GM19239 (cell line): ENCODE data around the gene TMPRSS3.

Experiments used
- DNase-seq: peaks from one replicate; pipeline ENCODE4 v3.0.0; 2011; ENCODE audit warnings: low spot score; ENCODE audit not compliant: insufficient read length
- FAIRE-seq: peaks from 2 replicates; lab custom pipeline; 2011; peaks lifted over from hg19 to GRCh38; lab: Jason Lieb, UNC

The TMPRSS3 gene

GRCh38 chr21:42375966-42376337, 19.9 kb downstream of the TMPRSS3 start:
- FAIRE-seq = no peak
- no peak for DNase-seq

- no peak for DNase-seq
- no peak for FAIRE-seq
Observed at GRCh38 chr21:42375506-42375905, 20.3 kb downstream of the TMPRSS3 start.

- FAIRE-seq (no peak), DNase-seq (no peak)
Observed at GRCh38 chr21:42374864-42375499, 20.9 kb downstream of the TMPRSS3 start.

- no peak for FAIRE-seq
- no peak for DNase-seq
Observed at GRCh38 chr21:42374457-42374856, 21.4 kb downstream of the TMPRSS3 start.

DNA sequence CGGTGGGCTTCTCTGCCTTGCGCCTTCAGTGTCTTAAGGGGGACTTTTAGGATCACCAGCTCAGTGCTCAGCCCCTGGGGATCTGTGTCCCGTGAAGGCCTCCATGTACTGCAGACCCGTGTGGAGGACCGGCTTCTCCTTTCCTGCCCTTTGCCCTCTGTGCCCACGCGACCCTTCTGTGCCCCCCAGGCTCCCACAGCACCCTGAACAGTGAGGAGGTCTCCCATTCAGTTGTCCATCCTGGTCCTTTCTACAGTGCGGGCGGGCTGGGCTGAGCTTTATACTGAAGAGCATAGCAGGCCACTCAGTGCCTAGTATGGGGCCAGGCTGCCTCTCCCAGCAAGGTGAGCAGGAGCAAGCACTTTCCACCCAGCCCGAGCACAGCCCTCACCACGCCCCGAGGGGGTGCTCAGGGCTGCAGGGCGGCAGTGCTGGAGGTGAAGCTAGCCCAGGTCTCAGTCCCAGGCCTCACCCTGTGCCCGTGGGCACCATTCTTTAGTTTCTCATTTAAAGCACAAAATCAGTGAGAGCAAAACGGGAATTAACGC, 21.9 kb downstream of the TMPRSS3 start:
- DNase-seq (no peak), FAIRE-seq (no peak)

GRCh38 chr21:42373196-42373907, 22.5 kb downstream of the TMPRSS3 start:
- DNase-seq = no peak
- FAIRE-seq = no peak

DNA sequence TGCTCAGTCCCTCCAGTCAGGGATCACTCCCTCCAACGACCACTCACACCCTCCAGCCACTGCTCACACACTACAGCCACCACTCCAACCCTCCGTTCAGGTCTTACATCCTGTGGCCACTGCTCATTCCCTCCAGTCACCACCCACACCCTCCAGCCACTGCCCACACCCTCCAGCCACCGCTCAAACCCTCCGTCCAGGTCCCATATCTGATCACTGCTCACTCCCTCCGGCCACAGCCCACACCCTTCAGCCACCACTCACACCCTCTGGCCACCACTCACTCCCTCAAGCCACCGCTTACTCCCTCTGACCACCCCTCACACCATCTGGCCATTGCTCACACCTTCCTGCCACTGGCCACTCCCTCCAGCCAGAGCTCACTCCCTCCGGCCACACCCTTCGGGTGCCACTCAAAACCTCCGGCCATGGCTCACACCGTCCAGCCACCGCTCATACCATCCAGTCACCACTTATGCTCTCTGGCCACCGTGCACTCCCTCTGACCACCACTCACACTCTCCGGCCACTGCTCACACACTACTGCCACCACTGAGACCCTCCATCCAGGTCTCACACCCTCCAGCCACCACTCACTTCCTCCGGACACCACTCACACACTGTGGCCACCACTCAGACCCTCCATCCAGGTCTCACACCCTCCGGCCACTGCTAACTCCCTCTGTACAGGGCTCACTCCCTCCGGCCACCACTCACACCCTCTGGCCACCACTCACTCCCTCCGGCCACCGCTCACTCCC, 24.8 kb downstream of the TMPRSS3 start:
- DNase-seq (no peak), FAIRE-seq (no peak)

- FAIRE-seq = no peak
- no peak for DNase-seq
Observed at GRCh38 chr21:42369821-42370220, 26.0 kb downstream of the TMPRSS3 start.

GRCh38 chr21:42367367-42368165, 28.3 kb downstream of the TMPRSS3 start:
- DNase-seq = no peak
- FAIRE-seq = no peak

DNA sequence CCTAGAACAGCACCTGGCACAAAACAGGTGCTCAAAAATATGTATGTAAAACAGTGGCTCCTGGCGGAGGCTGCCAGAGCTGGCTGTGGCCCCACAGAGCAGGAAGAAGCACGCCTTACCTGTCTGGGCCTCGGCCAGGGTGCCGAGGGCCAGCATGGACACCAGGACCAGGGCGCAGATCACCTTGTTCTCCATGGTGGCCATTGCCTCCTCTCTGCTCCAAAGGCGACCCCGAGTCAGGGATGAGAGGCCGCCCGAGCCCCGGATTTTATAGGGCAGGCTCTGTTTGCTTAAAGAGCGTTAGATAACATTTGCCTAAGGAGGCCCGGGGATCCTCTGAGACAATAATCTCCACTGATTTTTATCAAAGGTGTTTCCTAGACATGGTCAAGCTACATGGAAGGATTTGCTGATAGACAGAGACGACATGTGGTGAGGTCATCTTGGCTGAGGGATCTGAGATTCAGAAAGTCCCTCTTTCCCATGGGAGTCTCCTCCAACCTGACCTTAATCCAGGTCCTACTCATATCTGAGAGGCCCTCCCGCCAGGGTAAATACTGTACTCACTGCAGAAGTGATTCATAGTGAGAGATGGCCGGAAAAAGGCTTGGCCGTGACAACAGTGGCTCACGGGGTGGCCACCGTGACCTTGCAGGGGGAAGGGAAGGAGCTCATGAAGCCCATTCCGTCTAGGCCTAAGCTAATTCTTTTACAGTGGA, 29.4 kb downstream of the TMPRSS3 start, which contains the start of gene TFF1:
Gene TFF1 (minus strand): TSS at position 244 of the 719 bp plus-strand sequence. CDS start 40 bp downstream, at position 204.
- DNase-seq = no peak
- FAIRE-seq = no peak

GRCh38 chr21:42365770-42366169, 30.1 kb downstream of the TMPRSS3 start:
- FAIRE-seq (no peak), DNase-seq (no peak)

- DNase-seq = no peak
- FAIRE-seq = no peak
Observed at GRCh38 chr21:42364304-42364865, 31.5 kb downstream of the TMPRSS3 start.

DNA sequence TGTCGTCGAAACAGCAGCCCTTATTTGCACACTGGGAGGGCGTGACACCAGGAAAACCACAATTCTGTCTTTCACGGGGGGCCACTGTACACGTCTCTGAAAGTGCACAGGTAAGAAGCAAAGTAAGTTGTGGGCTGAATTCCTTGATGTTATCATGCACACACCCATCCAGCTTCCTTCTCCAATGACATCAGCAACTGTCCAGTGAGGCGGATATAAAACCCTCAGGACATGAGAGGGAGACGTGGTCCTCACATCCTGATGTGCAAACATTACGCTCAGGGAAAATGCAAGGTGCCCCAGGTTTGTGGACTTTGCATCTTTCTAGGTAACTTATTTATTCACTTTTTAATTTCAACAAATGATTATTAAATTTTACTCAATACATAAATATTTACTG, 32.5 kb downstream of the TMPRSS3 start:
- no peak for DNase-seq
- no peak for FAIRE-seq

- DNase-seq (no peak), FAIRE-seq (no peak)
Observed at GRCh38 chr21:42362700-42363099, 33.2 kb downstream of the TMPRSS3 start.

- FAIRE-seq (no peak), DNase-seq (no peak)
Observed at GRCh38 chr21:42362198-42362597, 33.7 kb downstream of the TMPRSS3 start.

GRCh38 chr21:42361286-42361685, 34.6 kb downstream of the TMPRSS3 start:
- DNase-seq = no peak
- no peak for FAIRE-seq

- no peak for DNase-seq
- FAIRE-seq = no peak
Observed at GRCh38 chr21:42360317-42360716, 35.5 kb downstream of the TMPRSS3 start.

- no peak for FAIRE-seq
Observed at GRCh38 chr21:42358937-42359336, 36.9 kb downstream of the TMPRSS3 start.

GRCh38 chr21:42358261-42358660, 37.6 kb downstream of the TMPRSS3 start:
- no peak for FAIRE-seq
- no peak for DNase-seq

More at GRCh38 chr21:42358937-42359336, 36.9 kb downstream of the TMPRSS3 start:
- no peak for DNase-seq
